Measurements from ENCODE around the gene AFP.

Gene AFP

DNA sequence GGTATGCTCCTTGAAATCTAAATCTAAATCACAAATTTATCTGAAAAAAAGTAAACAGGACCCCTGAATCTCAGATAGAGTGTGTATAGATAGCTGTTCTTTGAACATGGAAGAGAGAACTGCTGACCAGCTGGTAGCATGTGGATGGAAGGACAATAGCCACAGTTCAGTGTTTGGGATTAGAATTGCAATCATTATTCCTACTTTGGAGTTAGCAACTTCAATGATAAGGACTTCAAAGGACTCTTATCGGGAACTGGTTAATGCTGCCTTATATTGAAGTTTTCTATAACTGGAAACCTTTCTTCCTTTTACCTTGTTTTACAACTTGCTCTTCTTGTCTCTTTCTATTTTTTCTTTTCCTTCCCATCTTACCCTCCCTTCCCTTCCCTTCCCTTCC is 50.5 kb downstream of the AFP start:
- no peaks in the 10 kb centered on the region for H3K36me3 ChIP-seq
- DNase-seq: no peak
- H3K27me3 ChIP-seq (ENCODE audit: insufficient read depth, low read depth, severe bottlenecking): no peaks in the 10 kb centered on the region
- H3K27ac ChIP-seq: no peak overlapping the region
- no peak overlapping the region for H3K4me3 ChIP-seq (ENCODE audit: low read depth, low read length)
- TF ChIP-seq, protein P1, sequence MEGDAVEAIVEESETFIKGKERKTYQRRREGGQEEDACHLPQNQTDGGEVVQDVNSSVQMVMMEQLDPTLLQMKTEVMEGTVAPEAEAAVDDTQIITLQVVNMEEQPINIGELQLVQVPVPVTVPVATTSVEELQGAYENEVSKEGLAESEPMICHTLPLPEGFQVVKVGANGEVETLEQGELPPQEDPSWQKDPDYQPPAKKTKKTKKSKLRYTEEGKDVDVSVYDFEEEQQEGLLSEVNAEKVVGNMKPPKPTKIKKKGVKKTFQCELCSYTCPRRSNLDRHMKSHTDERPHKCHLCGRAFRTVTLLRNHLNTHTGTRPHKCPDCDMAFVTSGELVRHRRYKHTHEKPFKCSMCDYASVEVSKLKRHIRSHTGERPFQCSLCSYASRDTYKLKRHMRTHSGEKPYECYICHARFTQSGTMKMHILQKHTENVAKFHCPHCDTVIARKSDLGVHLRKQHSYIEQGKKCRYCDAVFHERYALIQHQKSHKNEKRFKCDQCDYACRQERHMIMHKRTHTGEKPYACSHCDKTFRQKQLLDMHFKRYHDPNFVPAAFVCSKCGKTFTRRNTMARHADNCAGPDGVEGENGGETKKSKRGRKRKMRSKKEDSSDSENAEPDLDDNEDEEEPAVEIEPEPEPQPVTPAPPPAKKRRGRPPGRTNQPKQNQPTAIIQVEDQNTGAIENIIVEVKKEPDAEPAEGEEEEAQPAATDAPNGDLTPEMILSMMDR (IDR thresholded peaks at IDR 0.05; ENCODE audit: low read depth, low read length): no peak
- H3K9me3 ChIP-seq (ENCODE audit: severe bottlenecking): no peaks in the 10 kb centered on the region

DNA sequence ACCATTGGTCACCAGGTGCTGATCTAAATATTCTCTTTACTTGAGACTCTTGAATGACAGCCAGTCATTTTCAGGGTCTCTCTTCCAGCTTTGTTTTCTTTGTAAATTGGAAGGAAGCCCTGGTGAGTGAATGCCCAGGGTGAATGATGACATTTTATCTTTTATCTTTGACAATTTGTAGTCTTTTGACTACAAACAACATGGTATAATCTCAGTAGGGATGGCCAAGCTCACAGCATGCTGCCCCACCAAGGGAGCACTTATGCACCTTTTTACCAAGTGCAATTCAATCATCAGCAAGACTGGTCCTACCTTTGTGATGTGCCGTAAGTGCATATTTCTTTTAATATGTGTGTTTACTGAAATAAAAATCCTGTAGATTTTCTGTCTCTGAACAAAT is 51.2 kb downstream of the AFP start:
- DNase-seq: no peak
- Histone ChIP-seq H3K27ac (no peak overlapping the region), H3K27me3 (ENCODE audit: insufficient read depth, low read depth, severe bottlenecking) (no peaks in the 10 kb centered on the region), H3K36me3 (no peaks in the 10 kb centered on the region), H3K4me3 (ENCODE audit: low read depth, low read length) (no peak overlapping the region), H3K9me3 (ENCODE audit: severe bottlenecking) (no peaks in the 10 kb centered on the region)
- TF ChIP-seq, protein P1 (IDR thresholded peaks at IDR 0.05; ENCODE audit: low read depth, low read length): no peak

DNA sequence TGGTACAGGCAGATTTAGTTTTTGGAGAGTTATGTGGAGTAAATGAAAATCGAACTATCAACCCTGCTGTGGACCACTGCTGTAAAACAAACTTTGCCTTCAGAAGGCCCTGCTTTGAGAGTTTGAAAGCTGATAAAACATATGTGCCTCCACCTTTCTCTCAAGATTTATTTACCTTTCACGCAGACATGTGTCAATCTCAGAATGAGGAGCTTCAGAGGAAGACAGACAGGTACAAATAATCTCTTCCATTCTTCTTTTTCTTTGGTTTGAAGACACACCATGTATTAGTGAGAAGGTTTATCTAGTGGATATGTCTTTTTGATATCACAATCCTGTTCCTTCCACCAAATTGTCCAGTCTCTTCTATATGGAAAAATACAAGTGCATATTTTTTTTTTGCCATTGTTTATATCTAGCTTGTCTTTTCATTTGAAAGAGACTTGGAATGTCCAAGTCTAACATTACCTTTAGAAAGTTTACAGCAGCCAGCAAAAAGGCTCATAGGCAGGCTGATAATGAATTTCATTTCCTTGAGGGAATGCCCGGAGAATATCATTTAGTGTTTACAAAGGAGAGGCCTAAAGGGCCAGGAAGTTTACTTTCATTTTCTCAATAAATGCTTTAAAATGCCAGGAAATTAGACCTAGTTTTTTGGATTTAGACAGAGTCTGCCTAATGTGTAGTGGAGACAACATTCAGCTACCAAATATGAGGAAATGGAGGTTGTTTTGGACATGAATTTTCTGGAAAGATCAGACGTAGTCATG is 64.2 kb downstream of the AFP start:
- DNase-seq: no peak
- no peak overlapping the region for H3K27ac ChIP-seq
- TF ChIP-seq, protein P1 (IDR thresholded peaks at IDR 0.05; ENCODE audit: low read depth, low read length): no peak
- H3K9me3 ChIP-seq (ENCODE audit: severe bottlenecking): no peaks in the 10 kb centered on the region
- no peak overlapping the region for H3K4me3 ChIP-seq (ENCODE audit: low read depth, low read length)
- H3K36me3 ChIP-seq: no peaks in the 10 kb centered on the region
- H3K27me3 ChIP-seq (ENCODE audit: insufficient read depth, low read depth, severe bottlenecking): no peaks in the 10 kb centered on the region

DNA sequence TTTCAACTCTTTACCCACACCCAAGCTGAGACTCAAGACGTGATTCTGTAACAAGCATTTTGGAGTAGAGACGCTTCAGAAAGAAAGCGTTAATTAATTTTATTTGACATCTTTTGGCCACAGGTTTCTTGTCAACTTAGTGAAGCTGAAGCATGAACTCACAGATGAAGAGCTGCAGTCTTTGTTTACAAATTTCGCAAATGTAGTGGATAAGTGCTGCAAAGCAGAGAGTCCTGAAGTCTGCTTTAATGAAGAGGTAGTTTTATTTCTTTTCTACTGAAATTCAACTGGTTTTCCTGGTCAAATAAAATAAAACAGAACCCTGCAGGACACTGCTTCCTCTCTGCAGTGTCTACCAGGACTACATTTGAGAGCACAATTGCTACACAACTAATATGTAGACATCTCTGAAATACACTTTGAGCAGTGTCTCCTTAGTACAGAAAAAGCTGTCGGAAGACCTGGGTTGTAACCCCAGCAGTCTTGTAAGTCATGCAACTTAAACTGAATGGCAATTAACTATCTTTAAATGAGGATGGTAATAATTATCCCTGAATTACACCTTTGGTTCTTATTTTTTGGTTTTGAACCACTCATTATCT is 65.7 kb downstream of the AFP start:
- DNase-seq: no peak
- TF ChIP-seq, protein P1 (IDR thresholded peaks at IDR 0.05; ENCODE audit: low read depth, low read length): no peak
- no peaks in the 10 kb centered on the region for H3K9me3 ChIP-seq (ENCODE audit: severe bottlenecking)
- no peaks in the 10 kb centered on the region for H3K27me3 ChIP-seq (ENCODE audit: insufficient read depth, low read depth, severe bottlenecking)
- H3K4me3 ChIP-seq (ENCODE audit: low read depth, low read length): no peak overlapping the region
- no peaks in the 10 kb centered on the region for H3K36me3 ChIP-seq
- H3K27ac ChIP-seq: no peak overlapping the region

DNA sequence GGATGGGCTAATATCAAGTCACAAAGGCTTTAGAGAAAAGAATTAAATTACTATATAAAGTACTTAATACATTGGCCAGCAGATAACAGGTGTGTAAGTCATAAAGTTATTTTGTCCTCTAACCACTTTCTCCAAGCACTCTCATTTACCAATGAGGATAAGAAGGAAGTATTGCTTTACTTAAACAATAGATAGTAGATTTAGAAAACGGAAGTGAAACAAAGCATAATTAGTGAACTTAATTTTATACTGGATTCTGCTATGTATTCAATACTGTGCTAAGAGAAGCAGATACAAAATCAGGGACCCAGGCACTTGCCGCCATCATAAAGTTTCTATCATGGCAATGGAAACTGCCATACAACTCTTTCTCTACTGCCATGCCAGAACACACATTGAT is 69.5 kb downstream of the AFP start:
- TF ChIP-seq, protein P1 (IDR thresholded peaks at IDR 0.05; ENCODE audit: low read depth, low read length): no peak
- H3K4me3 ChIP-seq (ENCODE audit: low read depth, low read length): no peak overlapping the region
- no peak for DNase-seq
- no peaks in the 10 kb centered on the region for H3K27me3 ChIP-seq (ENCODE audit: insufficient read depth, low read depth, severe bottlenecking)
- H3K27ac ChIP-seq: no peak overlapping the region
- no peaks in the 10 kb centered on the region for H3K9me3 ChIP-seq (ENCODE audit: severe bottlenecking)
- H3K36me3 ChIP-seq: no peaks in the 10 kb centered on the region

Measured in WERI-Rb-1 (cell line).